Gastrocnemius medialis (tissue), 4 donors: ENCODE results near the gene COQ2.

Experiments used
- CTCF ChIP-seq, 5 experiments: fragments of 450-650 bp in 3 of 5; fragments of 200-600 bp in 2 of 5; sonication (generic) in 2 of 5; IDR thresholded peaks in 4 of 5; conservative IDR thresholded peaks in 1 of 5; 1 replicate in 4 of 5; 2 replicates in 1 of 5; pipeline ENCODE4 v1.5.1; 2016 to 2019; ENCODE audit warnings: antibody characterized with exemption in 5 of 5, mild to moderate bottlenecking in 3 of 5, moderate library complexity in 3 of 5
- POLR2A ChIP-seq, 2 donors: fragments of 450-650 bp; IDR thresholded peaks; one replicate each; pipeline ENCODE4 v1.6.1; 2017; ENCODE audit warnings: antibody characterized with exemption in 2 of 2, mild to moderate bottlenecking in 2 of 2, moderate library complexity in 2 of 2

- no peak for TF ChIP-seq CTCF (IDR thresholded peaks at IDR 0.05 in 4 of 5, conservative IDR thresholded peaks at IDR 0.05 in 1 of 5)
- no peak for TF ChIP-seq POLR2A (IDR thresholded peaks at IDR 0.05)
Observed at GRCh38 chr4:83228231-83228630, 56.4 kb downstream of the COQ2 start.
